ENCODE measurements around the gene ERC2. TPM values are rescaled to one million over a fixed set of nuclear protein-coding genes. Genes with fewer than 3 reads are reported as not detected.

The ERC2 gene
- total and polyA plus RNA-seq, 2 of the 13 experiments (the other 11 are each of a cell fraction or from before 2014, with no cell fraction given), result 0.16 to 0.22 TPM

- POLR2A ChIA-PET, result no interaction called here
- no peak overlapping the region for H3K27ac ChIP-seq (ENCODE audit: extremely low read length, insufficient read depth, low read length)
- H3K9me3 ChIP-seq (ENCODE audit: low read length), result no peaks in the 10 kb centered on the region
- WGBS (ENCODE audit: low lambda C conversion rate), result 0% methylated on average over 2 of the region's 2 CpGs
- TF ChIP-seq ZNF775 (CRISPR knock-in tag; IDR thresholded peaks at IDR 0.05; ENCODE audit: borderline replicate concordance), result no peak
- no peak for TF ChIP-seq ZNF136 (CRISPR knock-in tag; IDR thresholded peaks at IDR 0.05; ENCODE audit: low read depth)
- TF ChIP-seq SIN3A (IDR thresholded peaks at IDR 0.05; ENCODE audit: borderline replicate concordance, low read depth, low read length), result no peak
- TF ChIP-seq, protein P1, sequence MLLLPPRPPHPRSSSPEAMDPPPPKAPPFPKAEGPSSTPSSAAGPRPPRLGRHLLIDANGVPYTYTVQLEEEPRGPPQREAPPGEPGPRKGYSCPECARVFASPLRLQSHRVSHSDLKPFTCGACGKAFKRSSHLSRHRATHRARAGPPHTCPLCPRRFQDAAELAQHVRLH (CRISPR knock-in tag; IDR thresholded peaks at IDR 0.05; ENCODE audit: borderline replicate concordance, low read depth), result no peak
- no peak for TF ChIP-seq MATR3 (CRISPR knock-in tag; IDR thresholded peaks at IDR 0.05)
- TF ChIP-seq PATZ1 (CRISPR knock-in tag; IDR thresholded peaks at IDR 0.05), result no peak
- TF ChIP-seq ZNF343 (CRISPR knock-in tag; IDR thresholded peaks at IDR 0.05), result no peak
- TF ChIP-seq CBX2 (IDR thresholded peaks at IDR 0.05; ENCODE audit: low read depth, low read length), result no peak
- TF ChIP-seq CBX2 (CRISPR knock-in tag; IDR thresholded peaks at IDR 0.05; ENCODE audit: low read depth), result no peak
- no peak for TF ChIP-seq NFYC (CRISPR knock-in tag; IDR thresholded peaks at IDR 0.05)
- no peak for TF ChIP-seq FOXK2 (IDR thresholded peaks at IDR 0.05)
- TF ChIP-seq, protein P2, sequence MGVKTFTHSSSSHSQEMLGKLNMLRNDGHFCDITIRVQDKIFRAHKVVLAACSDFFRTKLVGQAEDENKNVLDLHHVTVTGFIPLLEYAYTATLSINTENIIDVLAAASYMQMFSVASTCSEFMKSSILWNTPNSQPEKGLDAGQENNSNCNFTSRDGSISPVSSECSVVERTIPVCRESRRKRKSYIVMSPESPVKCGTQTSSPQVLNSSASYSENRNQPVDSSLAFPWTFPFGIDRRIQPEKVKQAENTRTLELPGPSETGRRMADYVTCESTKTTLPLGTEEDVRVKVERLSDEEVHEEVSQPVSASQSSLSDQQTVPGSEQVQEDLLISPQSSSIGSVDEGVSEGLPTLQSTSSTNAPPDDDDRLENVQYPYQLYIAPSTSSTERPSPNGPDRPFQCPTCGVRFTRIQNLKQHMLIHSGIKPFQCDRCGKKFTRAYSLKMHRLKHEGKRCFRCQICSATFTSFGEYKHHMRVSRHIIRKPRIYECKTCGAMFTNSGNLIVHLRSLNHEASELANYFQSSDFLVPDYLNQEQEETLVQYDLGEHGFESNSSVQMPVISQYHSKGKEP (CRISPR knock-in tag; IDR thresholded peaks at IDR 0.05), result no peak
- FAIRE-seq (no peak), ATAC-seq (no peak), DNase-seq (ENCODE audit: low spot score) (no peak)
- no peak overlapping the region for H3K4me2 ChIP-seq (ENCODE audit: low read depth, low read length)
- no peaks in the 10 kb centered on the region for H3K79me2 ChIP-seq (ENCODE audit: insufficient read depth, low read length)
- no peaks in the 10 kb centered on the region for H3K36me3 ChIP-seq (replicated peaks in 1 of 2; ENCODE audit: control insufficient read depth in 1 of 2, insufficient read depth in 2 of 2, low read length in 2 of 2)
- no peak overlapping the region for H2AFZ ChIP-seq (ENCODE audit: low read length)
- intact Hi-C loops (cut with micrococcal nuclease; ENCODE audit: unreplicated experiment), result no loop called here
- H3K4me1 ChIP-seq (ENCODE audit: insufficient read depth, low read length), result no peaks in the 10 kb centered on the region
- no peak overlapping the region for H3K4me3 ChIP-seq (replicated peaks in 1 of 3; ENCODE audit: insufficient read depth in 1 of 3, low read depth in 2 of 3, low read length in 3 of 3)
- no TSS peak for BruUV-seq (replicated peaks)
- CTCF ChIA-PET (ENCODE audit: low intra/inter-chr PET ratio, low total read pairs), result no interaction called here
- in situ Hi-C loops (cut with HindIII; ENCODE audit: extremely low pct_ligation_motif_present, low pct_unique_long_range_greater_than_20kb), result no loop called here
- no peaks in the 10 kb centered on the region for H3K27me3 ChIP-seq (ENCODE audit: control insufficient read depth in 1 of 2, insufficient read depth in 2 of 2, low read length in 2 of 2)
- H4K20me1 ChIP-seq (ENCODE audit: insufficient read depth, low read length), result no peaks in the 10 kb centered on the region
- no peak overlapping the region for H3K9ac ChIP-seq (ENCODE audit: insufficient read depth, low read depth, low read length)
Observed at GRCh38 chr3:55937301-55937700, 531.0 kb downstream of the ERC2 start.
